SK-N-MC (cell line): ENCODE measurements around the gene C16orf87.

Experiments
- DNase-seq: peaks from one replicate; pipeline ENCODE4 v3.0.0-alpha.2; 2011; ENCODE audit warnings: low read depth, low spot score
- H3K27ac ChIP-seq: fragments of 200-600 bp; sonication (generic); 2 replicates; pipeline ENCODE4 v1.5.1; 2016; ENCODE audit warnings: mixed run types
- H3K36me3 ChIP-seq: fragments of 200-600 bp; sonication (generic); 2 replicates; pipeline ENCODE4 v1.6.1; 2017; ENCODE audit warnings: antibody characterized with exemption, low read length, mixed read lengths; ENCODE audit not compliant: insufficient read depth
- H3K4me3 ChIP-seq: fragments of 200-600 bp; sonication (generic); 2 replicates; pipeline ENCODE4 v1.5.1; 2016
- H3K9ac ChIP-seq: fragments of 200-600 bp; sonication (generic); 2 replicates; pipeline ENCODE4 v1.8.0; 2017; ENCODE audit warnings: mixed run types, mixed read lengths; ENCODE audit not compliant: insufficient read length
- H3K9me3 ChIP-seq: fragments of 200-600 bp; sonication (generic); 2 replicates; pipeline ENCODE4 v1.6.1; 2017; ENCODE audit warnings: low read depth, mild to moderate bottlenecking, antibody characterized with exemption, low read length, moderate library complexity, mixed read lengths
- EZH2 ChIP-seq: fragments of 200-600 bp; sonication (generic); IDR thresholded peaks from one replicate; pipeline ENCODE4 v1.6.1; 2017; ENCODE audit warnings: antibody characterized with exemption
- FOXP2 ChIP-seq: optimal IDR thresholded peaks from 2 replicates; pipeline ENCODE3; 2011; ENCODE audit warnings: mild to moderate bottlenecking, moderate library complexity; ENCODE audit not compliant: insufficient read depth; ENCODE audit errors: extremely low read length, control extremely low read depth
- POLR2AphosphoS5 ChIP-seq: IDR thresholded peaks from 2 replicates; pipeline ENCODE4 v1.6.1; 2012; ENCODE audit warnings: mild to moderate bottlenecking, low read depth, low read length, borderline replicate concordance

C16orf87 gene

DNA sequence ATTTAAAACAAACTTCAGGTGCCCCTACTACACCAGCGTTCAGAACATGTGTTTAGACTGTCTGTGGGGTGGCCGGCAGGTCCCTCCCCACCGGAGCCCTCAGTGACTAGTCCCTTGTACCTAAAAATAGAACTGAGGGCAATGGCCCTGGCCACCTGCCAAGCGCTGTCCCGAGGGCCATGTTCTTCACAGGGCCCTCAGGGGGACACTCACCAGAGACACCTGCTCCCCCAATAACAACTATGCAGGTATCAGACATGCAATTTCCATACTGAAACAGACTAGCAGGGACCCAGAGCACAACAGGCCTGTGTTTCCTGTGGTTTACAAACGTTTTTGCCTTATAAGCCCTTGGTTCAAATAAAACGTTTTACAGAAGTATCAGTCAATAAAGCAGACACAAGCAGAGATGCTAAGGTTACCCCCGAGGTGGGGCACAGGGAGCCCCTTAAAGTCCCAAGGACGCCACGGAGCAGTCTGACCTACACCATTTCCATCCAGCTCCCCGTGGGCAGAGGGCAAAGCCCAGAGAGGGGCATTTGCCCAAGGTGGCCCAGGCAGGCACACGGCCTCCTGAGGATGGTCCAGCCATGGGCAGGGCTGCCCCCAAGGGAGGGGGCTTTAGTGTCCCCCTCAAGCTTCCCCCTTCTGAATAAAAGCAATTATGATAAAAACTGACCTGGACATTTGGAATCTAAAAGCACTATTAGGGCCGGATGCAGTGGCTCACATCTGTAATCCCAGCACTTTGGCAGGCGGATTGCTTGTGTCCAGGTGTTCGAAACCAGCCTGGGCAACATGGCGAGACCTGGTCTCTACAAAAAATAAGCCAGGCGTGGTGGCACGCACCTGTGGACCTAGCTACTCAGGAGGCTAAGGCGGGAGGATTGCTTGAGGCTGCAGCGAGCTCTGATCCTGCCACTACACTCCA, 81.9 kb downstream of the C16orf87 start:
- no peak overlapping the region for H3K9ac ChIP-seq
- H3K36me3 ChIP-seq, result no peaks in the 10 kb centered on the region
- no peak for DNase-seq
- no peak overlapping the region for H3K4me3 ChIP-seq
- H3K9me3 ChIP-seq, result no peaks in the 10 kb centered on the region
- no peak overlapping the region for H3K27ac ChIP-seq
- no peak for TF ChIP-seq FOXP2
- TF ChIP-seq POLR2AphosphoS5, result no peak
- TF ChIP-seq EZH2, result no peak

GRCh38 chr16:46747777-46748651, 83.0 kb downstream of the C16orf87 start, which contains the start of gene MYLK3:
Gene MYLK3, minus strand, starts transcription at chr16:46748344. Its CDS starts 151 bp downstream, at chr16:46748193.
- TF ChIP-seq FOXP2 (no peak), POLR2AphosphoS5 (no peak), EZH2 (no peak)
- Histone ChIP-seq H3K36me3 (no peaks in the 10 kb centered on the region), H3K9me3 (no peaks in the 10 kb centered on the region), H3K27ac (no peak within 1 kb of the TSS), H3K4me3 (no peak within 1 kb of the TSS), H3K9ac (no peak within 1 kb of the TSS)
- DNase-seq, result no peak

GRCh38 chr16:46746821-46747776, 83.9 kb downstream of the C16orf87 start:
- no peaks in the 10 kb centered on the region for H3K9me3 ChIP-seq
- H3K27ac ChIP-seq, result no peak overlapping the region
- DNase-seq, result no peak
- no peak overlapping the region for H3K9ac ChIP-seq
- H3K4me3 ChIP-seq, result no peak overlapping the region
- H3K36me3 ChIP-seq, result no peaks in the 10 kb centered on the region
- TF ChIP-seq POLR2AphosphoS5 (no peak), FOXP2 (no peak), EZH2 (no peak)
